Inferior parietal cortex (tissue), 1 donor: ENCODE data around the gene EPHB1.
"Not testable (repeated sequence)": the region's sequence is repeated elsewhere in the genome, so short reads cannot be mapped to it uniquely, and the experiment has no call there.

Source experiments
- DNase-seq: peaks from one replicate; pipeline ENCODE4 v3.0.0-alpha.2; 2016; ENCODE audit errors: extremely low spot score

The EPHB1 gene

DNA sequence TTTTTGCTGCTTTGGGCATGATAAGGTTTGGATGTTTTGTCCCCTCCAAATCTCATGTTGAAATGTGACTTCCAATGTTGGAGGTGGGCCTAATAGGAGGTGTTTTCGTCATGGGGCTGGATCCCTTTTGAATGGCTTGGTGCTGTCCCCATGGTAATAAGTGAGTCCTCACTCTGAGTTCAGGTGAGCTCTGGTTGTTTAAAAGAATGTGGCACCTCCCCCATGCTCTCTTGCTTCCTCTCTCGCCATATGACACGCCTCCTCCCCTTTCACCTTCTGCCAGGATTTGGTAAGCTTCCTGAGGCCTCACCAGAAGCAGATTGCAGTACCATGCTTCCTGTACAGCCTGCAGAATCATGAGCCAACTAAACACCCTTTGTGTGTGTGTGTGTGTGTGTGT lies 255.5 kb downstream of the EPHB1 start:
- no peak for DNase-seq

DNA sequence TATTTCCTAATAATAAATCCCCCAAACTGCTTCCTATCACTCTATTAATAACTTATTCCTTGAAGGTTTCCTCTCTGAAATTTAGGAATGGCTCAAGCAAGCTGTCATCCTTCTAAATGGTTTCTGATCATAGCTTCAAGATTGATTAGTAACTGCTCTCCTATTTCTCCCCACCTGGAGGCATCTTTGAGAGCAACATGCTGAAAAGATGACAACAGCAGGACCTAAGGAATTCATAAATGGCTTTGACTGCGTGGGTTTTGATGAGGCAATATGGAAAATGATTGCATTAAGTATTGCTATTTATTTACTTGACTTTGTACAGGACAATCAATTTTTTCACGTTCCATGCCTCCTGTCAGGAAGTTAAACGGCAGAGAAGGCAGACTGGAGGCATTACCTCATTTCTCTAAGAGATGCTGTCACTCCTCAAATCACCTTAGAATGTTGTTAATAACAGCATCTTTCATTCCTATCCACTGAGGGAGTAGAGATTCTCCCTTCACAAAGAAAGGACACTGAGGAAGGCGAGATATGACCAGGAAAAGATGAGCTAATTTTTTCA lies 256.4 kb downstream of the EPHB1 start:
- DNase-seq: no peak

DNA sequence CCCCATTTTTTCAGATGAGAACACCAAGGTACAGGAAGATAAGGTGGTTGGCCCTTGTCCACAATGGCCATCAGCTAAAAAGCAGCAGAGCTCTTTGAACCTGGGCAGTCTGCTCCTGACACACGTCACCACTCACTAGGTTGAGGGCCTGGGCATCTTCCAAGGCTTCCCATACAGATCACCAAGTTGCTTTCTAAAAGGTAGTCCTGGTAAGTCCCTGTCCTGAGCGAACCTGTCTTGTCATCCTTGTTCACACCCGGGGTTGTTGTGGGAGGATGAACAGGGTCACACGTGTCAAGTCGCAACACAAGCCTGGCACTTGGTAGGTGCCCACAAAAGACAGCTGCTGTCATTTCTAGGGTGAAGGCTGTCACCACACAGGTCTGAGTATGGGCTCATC lies 260.4 kb downstream of the EPHB1 start:
- no peak for DNase-seq

DNA sequence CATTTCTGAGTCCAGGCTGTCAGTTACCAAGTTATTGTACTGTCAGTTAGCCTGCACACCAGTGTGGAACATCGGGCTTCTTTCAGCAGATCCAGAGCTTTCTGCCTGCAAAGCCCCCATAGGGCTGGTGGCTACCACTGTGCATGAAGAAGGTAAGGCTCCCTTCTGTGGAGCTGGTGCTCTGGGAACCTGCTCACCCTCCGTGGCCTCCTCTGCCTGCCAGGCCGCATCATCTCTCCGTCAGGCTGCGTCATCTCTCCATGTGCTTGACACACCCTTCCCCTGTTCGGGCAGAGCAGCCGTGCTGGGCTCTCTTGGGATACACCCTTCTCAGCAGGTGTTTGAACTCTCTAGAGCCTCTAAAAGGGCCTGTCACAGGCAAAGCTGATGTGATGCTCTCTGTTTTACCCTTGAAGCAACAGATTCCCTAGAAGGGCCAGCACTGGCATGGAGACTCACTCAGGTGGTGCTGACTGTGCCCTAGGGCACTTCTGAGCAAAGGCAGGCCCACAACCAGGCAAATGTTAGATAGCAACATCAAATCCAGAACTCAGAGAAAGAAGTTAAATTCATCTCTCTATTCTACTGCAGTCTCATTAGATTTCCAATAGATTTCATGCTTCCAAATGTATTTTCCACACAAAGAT lies 261.1 kb downstream of the EPHB1 start:
- DNase-seq: no peak

DNA sequence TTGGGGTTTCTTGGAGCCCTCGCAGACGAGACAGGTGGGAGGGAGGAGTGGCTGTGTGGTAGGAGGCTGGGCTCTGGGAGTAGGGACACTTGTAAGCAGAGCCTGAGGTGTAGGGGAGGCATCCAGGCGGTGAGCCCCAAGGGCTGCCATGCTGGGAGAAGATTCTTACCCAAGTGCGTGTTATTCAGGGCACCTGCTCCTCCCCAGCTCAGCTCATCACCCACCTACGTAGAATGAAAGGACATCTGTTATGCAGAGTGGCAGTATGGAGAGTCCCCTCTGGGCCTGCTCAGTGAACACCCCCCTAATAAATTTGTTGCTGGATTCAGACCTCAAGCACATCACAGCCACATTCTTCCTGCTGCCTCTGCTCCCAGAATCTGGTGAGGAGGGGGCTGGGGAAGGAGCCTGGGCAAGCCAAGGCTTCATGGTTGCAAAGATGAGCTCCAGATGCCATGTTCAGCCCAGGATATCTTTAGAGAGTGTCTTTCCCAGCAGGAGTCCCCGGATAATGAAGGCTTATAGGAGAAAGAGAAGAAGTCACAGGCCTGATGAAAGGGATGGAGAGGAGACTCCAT lies 261.8 kb downstream of the EPHB1 start:
- no peak for DNase-seq

DNA sequence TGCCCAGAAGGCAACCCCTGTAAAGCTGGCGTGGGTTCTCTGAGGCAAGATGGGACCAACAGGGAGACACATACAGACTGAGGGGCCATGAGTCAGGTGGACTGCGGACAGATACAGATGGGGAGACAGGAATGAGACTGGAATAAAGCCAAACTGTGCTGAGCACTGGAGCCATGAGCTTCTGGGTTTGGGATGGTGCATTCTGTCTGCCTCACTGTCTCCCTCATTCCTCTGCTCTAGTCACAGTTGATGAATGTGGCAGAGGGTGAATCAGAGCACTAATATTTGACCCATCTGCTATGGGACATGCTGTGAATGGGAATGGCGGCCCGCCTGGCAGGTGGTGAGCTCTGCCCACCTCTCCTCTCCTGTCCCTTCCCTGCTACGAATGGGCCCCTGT lies 262.9 kb downstream of the EPHB1 start:
- no peak for DNase-seq

DNA sequence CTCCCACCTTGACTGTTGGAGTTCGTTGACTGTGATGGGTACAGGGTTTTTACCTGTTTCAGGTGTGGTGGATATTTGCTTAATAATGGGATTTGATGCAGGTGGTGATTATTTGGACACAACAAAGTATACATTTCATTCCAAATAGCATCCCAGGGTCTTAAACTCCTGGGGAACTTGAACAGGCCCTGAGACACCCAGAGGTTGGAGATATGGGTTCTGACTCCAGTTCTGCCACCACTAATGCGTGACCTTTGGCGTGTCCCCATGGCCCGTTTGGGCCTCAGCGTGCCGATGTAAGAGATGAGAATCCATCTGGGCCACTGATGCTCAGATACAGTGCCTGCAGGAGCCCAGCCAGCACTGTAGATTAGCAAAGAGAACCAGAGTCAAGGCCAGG lies 264.5 kb downstream of the EPHB1 start:
- no peak for DNase-seq

DNA sequence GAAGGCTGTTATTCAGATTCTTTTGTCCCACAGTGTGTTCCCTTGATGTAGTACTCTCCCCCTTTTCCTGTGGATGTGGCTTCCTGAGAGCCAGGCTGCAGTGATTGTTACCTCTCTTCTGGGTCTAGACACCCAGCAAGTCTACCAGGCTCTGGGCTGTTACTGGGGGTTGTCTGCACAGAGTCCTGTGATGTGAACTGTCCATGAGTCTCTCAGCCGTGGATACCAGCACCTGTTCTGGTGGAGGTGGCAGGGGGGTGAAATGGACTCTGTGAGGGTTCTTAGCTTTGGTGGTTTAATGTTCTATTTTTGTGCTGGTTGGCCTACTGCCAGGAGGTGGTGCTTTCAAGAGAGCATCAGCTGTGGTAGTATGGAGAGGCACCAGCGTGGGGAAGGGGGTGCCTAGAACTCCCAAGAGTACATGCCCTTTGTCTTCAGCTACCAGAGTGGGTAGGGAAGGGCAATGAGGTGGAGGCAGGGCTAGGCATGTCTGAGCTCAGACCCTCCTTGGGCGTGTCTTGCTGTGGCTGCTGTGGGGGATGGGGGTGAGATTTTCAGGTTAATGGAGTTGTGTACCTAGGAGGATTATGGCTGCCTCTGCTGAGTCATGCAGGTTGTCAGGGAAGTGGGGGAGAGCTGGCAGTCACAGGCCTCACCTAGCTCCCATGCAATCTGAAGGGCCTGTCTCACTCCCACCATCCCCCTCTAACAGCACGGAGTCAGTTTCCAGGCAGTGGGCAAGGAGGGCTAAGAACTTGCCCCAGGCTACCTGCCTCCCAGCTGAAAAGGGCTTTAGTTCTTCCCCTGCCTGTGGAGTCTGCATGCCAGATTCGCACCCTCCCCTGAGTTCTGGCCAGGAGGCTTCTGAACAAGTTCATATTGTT lies 272.0 kb downstream of the EPHB1 start:
- DNase-seq: not testable (repeated sequence)

DNA sequence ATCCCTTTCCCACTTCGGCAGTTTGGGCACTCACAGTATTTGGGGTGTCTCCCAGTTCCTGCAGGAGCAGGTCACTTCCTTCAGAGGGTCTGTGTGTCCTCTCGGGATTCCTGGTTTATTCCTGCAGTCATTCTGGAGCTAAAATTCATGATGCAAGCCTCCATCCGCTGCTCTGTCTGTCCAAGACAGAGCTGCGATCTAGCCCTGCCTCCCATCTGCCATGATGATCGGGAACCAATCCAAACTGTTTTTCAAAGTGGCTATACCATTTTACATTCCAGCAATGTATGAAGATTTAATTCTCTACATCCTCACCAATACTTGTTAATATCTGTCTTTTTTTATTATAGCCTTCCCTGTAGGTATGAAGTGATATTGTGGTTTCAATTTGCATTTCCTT lies 273.0 kb downstream of the EPHB1 start:
- DNase-seq: no peak

DNA sequence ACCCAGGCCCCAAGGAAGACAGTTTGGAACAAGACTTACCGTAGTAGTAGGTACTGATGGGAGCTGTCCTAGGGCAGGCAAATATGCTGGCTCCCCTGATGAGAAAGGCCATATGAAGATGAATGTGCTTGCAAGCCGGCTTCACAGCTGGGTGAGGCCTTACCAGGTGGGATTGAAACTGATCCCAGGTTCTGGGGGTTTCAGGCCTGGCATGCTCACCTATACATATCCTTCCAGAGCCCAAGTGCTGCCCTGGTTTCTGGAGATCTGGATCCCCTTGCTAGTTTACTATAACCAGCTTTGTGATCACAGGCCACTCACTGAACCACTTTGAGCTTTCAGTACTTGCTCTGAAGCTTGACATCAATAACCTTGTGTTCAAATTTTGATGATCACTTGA lies 274.3 kb downstream of the EPHB1 start:
- DNase-seq: no peak

DNA sequence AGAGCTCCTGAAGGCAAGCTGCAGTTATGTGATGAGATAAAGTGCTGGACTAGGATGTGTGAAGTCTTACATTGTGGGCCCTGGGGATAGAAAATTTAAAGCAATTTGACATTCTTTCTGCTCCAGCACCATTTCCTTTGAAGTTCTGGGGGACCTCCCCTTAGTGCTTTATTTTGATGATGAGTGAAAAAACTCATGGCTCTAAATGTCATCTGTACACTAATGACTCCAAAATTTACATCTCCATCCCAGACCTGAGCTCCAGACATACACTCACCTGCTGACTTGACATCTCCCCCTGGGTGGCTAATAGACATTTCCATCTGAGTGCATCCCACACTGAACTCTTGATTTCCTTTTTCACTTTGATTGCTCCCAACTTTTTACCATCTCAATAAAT lies 276.4 kb downstream of the EPHB1 start:
- DNase-seq: no peak

DNA sequence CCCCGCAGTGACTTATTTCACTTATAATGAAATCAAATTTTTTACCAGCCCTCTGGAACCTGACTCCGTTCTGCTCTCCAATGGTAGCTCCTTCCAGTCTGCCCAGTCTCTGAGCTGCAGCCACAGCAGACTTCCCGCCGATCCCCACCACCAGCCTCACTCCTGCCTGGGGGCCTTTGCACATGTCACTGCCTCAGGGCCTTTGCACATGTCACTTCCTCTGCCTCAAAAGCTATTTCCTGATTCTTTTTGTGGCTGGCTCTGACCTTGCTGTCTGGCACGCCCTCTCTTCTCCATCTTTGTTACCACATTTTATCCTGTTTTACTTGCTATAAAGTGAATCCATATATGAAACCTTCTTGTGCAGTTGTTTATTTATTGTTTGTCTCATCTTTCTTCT lies 277.4 kb downstream of the EPHB1 start:
- DNase-seq: no peak

DNA sequence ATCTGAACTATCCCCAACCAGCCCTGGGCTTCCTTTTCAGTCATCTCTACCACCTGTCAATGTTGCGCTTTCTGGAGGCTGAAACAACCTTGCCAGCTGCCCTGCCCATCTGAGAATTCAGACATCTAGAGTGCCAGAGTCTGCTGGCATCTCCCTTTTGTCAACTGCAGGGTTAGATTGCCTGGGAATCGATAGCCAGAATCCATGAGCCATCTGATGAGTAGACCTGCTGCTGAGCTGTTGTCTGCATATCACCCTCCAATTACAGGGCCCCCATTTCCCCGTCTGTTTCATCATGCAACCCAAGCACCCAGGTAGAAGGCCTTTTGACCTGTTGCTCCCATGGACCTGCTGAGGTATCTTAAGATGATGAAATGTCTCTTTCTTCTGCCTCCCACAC lies 280.1 kb downstream of the EPHB1 start:
- DNase-seq: no peak

DNA sequence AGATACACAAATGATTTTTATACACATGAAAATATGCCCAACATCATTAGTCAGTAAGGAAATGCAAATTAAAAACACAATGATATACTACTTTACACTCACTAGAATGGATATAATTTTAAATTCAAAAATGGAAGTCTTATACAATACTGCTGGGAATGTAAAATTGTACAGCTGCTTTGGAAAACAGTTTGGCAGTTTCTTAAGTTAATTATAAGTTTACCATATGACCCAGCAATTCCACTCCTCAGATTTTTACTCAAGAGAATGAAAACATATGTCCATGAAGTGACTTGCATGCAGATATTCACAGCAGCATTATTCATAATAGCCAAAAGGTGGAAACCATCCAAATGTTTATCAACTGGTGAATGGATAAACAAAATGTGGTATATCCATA lies 281.3 kb downstream of the EPHB1 start:
- DNase-seq: no peak

DNA sequence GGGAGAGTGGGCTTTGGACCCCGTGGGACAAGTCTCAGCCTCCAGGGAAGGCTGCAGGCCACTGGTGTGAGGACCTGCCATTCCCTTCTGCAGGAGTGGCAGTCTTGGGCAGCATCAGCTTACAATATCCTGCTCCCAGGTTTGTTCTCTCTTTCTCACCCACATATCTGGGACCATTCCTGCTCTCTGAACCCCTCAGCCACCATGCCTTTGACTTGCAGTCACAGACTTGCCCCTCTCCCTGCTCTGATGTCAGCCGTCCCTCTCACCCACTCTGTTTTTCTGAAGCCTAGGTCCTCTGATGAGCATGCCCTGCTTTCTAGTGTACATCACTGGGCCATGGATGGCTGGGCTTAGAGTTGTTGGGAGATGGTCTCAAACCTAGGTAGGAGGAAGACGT lies 282.1 kb downstream of the EPHB1 start:
- no peak for DNase-seq

DNA sequence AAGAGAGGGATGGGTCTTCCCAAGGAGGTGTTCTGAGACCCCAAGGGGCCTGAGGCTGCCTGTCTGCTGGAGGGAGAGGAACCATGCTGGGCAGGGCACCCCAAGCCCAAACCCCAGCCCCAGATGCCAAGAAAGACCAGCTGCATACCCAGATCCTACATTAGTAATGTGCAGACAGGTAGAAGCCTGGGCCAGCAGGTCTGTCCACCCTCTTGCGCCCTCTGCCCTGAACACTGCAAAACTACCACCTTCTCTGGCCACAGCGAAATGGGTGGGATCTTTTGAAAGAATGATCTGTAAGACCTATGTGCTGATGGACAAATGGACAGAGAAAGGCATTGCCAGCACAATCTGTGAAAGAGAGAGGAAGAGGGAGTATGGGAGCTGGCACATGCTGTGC lies 283.2 kb downstream of the EPHB1 start:
- DNase-seq: no peak

DNA sequence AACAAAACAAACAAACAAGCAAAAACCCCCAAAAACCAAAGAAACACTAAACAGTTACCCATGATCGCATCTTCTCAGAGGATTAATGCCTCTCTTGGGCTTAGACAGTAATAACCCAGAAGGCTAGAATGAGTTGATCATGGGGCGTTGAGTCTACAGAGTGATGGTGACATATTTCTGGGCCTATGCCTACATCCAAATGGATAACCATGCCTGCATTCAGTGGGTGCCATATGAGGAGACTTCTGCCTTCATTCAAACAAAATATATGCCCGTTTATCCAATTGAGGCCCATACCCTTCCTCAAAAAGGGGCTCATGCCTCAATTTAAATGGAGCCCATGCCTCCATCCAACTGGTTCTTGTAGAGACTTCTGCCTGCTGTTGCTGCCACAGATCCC lies 284.0 kb downstream of the EPHB1 start:
- DNase-seq: no peak

DNA sequence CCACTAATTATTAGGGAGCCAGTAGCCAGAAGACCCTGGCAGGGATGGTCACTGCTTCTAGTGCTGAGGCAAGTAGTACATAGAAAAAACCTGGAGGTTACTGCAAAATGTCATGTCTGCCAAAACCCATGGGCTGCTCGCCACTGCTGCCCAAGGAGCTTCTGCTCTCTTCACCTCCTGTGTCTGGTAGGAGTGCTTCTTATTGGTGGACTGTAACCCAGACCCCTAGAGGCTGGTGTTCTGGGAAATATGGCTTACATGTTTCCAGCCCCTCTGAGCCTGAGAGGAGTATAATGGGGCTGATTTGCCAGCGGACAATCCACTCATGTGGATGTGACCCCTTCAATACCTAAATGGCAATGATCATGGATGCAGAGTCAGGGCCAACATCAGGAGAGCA lies 286.4 kb downstream of the EPHB1 start:
- no peak for DNase-seq

DNA sequence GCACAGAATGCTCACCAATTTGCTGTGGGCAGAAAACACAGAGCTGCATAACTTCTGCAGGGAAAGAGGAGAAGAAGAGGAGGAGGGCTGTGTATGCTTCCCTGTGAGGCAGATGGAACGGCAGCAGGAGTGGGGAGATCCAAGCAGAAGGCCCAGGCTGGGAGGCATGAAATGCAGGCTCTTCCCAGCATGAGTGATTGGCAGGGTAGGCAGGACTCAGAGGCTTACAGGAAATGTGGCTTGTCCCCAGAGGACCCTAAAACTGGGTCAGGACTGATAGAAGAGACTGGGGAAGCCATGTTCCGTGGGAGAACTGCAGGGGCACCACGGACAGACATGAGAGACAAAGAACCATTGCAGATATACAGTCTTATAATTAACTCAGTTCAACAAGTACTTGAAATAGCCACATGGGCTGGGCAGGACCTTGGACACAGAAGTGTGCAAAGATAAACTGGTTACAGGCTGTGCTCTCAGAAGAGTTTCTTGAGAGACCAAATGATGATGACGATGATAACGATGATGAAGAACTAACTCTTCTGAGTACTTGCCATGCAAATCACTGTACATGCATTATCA lies 286.9 kb downstream of the EPHB1 start:
- no peak for DNase-seq

DNA sequence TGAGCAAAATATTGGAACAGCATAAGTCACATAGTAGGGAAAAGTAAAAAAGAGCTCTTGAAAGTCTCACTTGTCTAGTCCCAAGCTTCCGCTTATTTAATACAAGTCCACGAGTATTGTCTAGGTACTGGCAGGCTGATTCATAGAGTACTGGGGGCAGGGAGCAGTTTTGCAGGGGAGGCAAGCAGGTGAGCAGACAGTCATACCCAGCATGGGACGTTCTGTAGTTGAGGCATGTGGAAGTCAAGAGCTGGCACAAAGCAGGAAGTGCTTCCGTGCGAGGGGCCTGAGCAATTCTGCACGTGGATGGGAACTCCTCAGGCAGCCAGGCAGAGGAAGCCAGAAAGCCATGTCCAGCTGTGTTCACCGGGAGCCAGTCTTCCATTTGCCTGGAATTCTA lies 287.6 kb downstream of the EPHB1 start:
- no peak for DNase-seq

DNA sequence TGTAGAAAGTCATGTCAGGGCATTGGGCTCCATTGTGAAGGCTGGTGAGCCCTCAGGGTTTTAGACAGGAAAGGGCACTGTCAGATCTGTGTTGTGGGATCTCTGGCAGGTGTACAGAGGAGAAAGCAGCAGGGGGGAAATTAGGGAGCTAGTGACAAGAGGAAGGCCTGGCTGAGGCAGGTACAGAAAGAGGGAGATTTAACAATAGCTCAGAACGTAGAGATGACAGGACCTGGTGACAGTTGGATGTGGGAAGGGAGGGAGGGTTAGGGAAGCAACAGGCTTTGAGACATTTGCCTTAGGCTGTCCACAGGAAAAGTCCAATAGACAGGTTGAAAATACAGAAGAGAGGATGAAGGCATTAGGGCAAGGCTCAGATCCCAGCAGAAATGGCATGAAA lies 288.1 kb downstream of the EPHB1 start:
- no peak for DNase-seq

DNA sequence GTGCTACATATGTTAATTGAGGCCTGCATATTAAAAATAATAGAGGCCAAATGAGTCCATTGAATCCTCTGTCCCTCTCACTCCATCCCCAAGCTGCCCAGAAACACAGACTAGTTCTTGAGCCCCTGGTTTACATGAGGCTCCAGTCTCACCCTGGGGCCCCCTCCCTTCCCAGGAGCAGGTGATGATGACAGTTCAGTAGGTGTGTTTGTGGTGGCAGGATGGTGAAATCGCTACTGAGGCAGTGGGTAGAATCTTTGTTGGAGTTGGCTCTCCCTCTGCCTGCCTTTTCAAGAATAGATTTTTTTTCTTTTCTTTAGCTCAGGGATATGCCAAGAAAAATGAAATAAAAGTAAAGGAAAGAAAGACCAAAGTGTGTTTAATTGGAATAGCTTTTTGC lies 288.7 kb downstream of the EPHB1 start:
- no peak for DNase-seq
